Body of pancreas (tissue), 4 donors: Measurements from ENCODE around the gene TAPT1.

ENCODE experiments used
- POLR2A ChIP-seq, 3 donors: fragments of 450-650 bp; IDR thresholded peaks; one replicate each; pipeline ENCODE4 v1.6.1; 2016; ENCODE audit warnings: antibody characterized with exemption in 3 of 3, mild to moderate bottlenecking in 2 of 3
- TF ChIP-seq, protein P1 (sequence below), 7 experiments: fragments of 450-650 bp in 4 of 7; fragments of 200-600 bp in 3 of 7; sonication (generic) in 3 of 7; IDR thresholded peaks; one replicate each; pipeline ENCODE4 v1.5.1; 2016 to 2019; ENCODE audit warnings: antibody characterized with exemption in 7 of 7

DNA sequence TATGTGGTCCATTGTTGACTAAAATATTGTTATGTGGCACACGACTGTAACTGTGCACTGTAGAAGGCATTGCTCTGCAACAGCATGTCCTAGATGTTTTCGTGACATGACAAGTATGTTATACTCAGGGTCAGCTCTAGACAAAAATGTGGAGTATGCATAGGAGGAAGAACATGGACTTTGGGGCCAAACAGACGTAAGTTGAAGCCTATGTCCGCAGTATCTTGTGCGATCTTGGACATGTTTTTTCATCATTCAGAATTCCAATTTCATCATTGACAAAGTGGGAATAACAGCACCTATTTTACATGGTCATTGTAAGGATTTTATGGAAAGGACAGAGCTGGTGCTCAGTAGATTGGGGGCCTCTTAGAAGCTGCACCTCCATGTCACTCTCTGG lies 114.7 kb downstream of the TAPT1 start:
- no peak for TF ChIP-seq POLR2A (IDR thresholded peaks at IDR 0.05)
- TF ChIP-seq, protein P1, sequence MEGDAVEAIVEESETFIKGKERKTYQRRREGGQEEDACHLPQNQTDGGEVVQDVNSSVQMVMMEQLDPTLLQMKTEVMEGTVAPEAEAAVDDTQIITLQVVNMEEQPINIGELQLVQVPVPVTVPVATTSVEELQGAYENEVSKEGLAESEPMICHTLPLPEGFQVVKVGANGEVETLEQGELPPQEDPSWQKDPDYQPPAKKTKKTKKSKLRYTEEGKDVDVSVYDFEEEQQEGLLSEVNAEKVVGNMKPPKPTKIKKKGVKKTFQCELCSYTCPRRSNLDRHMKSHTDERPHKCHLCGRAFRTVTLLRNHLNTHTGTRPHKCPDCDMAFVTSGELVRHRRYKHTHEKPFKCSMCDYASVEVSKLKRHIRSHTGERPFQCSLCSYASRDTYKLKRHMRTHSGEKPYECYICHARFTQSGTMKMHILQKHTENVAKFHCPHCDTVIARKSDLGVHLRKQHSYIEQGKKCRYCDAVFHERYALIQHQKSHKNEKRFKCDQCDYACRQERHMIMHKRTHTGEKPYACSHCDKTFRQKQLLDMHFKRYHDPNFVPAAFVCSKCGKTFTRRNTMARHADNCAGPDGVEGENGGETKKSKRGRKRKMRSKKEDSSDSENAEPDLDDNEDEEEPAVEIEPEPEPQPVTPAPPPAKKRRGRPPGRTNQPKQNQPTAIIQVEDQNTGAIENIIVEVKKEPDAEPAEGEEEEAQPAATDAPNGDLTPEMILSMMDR (IDR thresholded peaks at IDR 0.05): no peak
